ENCODE measurements around the gene RGP1. TPM values are rescaled to one million over a fixed set of nuclear protein-coding genes. Genes with fewer than 3 reads are reported as not detected.

The RGP1 gene
- total RNA-seq, 2 experiments from 2014 or later = 13.5 to 27.1 TPM

DNA sequence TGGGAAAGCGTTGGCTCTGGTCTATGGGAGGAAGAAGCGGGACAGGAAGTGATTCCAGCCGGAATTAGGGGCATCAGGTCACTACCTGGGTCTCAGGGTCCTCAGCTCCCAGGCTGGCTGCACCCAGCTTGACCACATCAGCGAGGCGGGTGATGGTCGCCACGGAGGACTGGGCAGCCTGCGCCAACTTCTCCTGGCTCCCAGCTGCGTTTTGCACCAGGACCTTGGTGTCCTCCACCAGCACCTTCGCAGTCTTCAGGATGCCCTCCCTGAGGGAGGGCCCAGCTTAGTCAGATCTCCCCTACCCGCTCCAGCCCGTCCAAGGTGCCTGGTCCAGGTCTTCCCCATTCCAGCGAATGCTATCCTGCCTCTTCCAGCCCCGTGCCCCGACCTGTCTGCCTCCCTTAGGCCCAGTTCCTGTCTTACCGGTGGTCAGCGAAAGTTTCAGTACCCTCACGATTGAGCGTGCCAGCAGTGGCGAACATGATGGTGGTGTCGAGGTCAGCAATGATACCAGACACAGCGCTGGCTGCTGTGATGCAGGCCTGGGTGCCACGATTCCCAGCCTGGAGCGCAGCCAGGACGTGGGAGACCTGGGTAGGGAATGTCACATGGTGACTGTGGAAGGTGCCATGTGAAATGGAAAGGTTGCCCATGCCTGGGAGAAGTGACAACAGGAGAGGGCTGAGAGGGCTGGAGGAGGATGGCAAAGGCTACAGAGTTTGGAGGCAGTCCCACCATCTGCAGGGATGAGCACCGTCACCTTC lies 45.0 kb upstream of the RGP1 start:
- no peak for DNase-seq (ENCODE audit: low spot score)
- POLR2A ChIA-PET = no interaction called here
- H4K20me1 ChIP-seq (ENCODE audit: insufficient read depth, low read length) = no peaks in the 10 kb centered on the region
- no peaks in the 10 kb centered on the region for H3K9me3 ChIP-seq (ENCODE audit: low read length)
- intact Hi-C loops (cut with micrococcal nuclease; ENCODE audit: unreplicated experiment) = no loop called here
- no peaks in the 10 kb centered on the region for H3K79me2 ChIP-seq (ENCODE audit: insufficient read depth, low read depth, low read length)
- CTCF ChIA-PET (ENCODE audit: unreplicated experiment) = no interaction called here
- H3K9me2 ChIP-seq (ENCODE audit: insufficient read depth, low read length) = no peaks in the 10 kb centered on the region
- TSS peak; percentile 42 for BruUV-seq (replicated peaks)
- H3K4me2 ChIP-seq (ENCODE audit: low read length) = no peak overlapping the region
- no peak overlapping the region for H3K4me3 ChIP-seq (ENCODE audit: low read depth, low read length, poor library complexity, severe bottlenecking)
- H3K36me3 ChIP-seq (ENCODE audit: insufficient read depth, low read length) = peaks cover 98% of the 10 kb centered on the region
- no peak overlapping the region for H3K27ac ChIP-seq (ENCODE audit: low read depth, low read length, poor library complexity, severe bottlenecking)
- TF ChIP-seq, protein P1, sequence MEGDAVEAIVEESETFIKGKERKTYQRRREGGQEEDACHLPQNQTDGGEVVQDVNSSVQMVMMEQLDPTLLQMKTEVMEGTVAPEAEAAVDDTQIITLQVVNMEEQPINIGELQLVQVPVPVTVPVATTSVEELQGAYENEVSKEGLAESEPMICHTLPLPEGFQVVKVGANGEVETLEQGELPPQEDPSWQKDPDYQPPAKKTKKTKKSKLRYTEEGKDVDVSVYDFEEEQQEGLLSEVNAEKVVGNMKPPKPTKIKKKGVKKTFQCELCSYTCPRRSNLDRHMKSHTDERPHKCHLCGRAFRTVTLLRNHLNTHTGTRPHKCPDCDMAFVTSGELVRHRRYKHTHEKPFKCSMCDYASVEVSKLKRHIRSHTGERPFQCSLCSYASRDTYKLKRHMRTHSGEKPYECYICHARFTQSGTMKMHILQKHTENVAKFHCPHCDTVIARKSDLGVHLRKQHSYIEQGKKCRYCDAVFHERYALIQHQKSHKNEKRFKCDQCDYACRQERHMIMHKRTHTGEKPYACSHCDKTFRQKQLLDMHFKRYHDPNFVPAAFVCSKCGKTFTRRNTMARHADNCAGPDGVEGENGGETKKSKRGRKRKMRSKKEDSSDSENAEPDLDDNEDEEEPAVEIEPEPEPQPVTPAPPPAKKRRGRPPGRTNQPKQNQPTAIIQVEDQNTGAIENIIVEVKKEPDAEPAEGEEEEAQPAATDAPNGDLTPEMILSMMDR (conservative IDR thresholded peaks at IDR 0.05; ENCODE audit: low read length) = no peak
- TF ChIP-seq EZH2phosphoT487 (IDR thresholded peaks at IDR 0.05; ENCODE audit: borderline replicate concordance, low read depth, low read length) = no peak
- H2AFZ ChIP-seq (ENCODE audit: low read length) = no peak overlapping the region
- no peaks in the 10 kb centered on the region for H3K4me1 ChIP-seq (ENCODE audit: insufficient read depth, low read length, poor library complexity, severe bottlenecking)

DNA sequence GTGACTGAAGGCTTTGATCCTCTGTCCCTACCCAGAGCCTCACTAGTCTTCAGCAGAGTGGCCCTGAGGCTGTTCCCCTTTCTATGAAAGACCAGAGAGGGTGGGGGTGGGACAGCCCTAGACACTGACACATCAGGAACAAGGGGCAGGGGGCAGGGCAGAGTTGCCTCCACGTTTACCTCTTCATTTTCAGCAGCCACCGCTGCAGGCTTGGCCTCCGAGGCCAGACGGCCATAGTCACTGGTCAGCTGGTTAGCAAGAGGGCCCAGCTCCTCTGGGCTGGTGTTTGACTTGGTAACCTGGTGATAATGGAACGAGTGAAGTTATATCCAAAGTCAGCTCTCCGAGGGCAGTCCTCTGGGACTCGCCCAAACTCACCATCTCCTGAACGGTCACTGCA lies 43.7 kb upstream of the RGP1 start:
- no peak overlapping the region for H2AFZ ChIP-seq (ENCODE audit: low read length)
- no peaks in the 10 kb centered on the region for H3K9me3 ChIP-seq (ENCODE audit: low read length)
- H3K79me2 ChIP-seq (ENCODE audit: insufficient read depth, low read depth, low read length) = no peaks in the 10 kb centered on the region
- TF ChIP-seq, protein P1 (conservative IDR thresholded peaks at IDR 0.05; ENCODE audit: low read length) = no peak
- no peak for TF ChIP-seq EZH2phosphoT487 (IDR thresholded peaks at IDR 0.05; ENCODE audit: borderline replicate concordance, low read depth, low read length)
- ChIA-PET POLR2A (no interaction called here), CTCF (ENCODE audit: unreplicated experiment) (interaction anchor here (0.9 kb wide), 1 partner anchor 9 kb away, joined by 3 read pairs; no protein-coding TSS in a partner anchor)
- H3K9me2 ChIP-seq (ENCODE audit: insufficient read depth, low read length) = no peaks in the 10 kb centered on the region
- no TSS peak for BruUV-seq (replicated peaks)
- intact Hi-C loops (cut with micrococcal nuclease; ENCODE audit: unreplicated experiment) = no loop called here
- no peak for DNase-seq (ENCODE audit: low spot score)
- no peak overlapping the region for H3K4me3 ChIP-seq (ENCODE audit: low read depth, low read length, poor library complexity, severe bottlenecking)
- H4K20me1 ChIP-seq (ENCODE audit: insufficient read depth, low read length) = no peaks in the 10 kb centered on the region
- H3K4me2 ChIP-seq (ENCODE audit: low read length) = no peak overlapping the region
- H3K36me3 ChIP-seq (ENCODE audit: insufficient read depth, low read length) = peaks cover 96% of the 10 kb centered on the region
- no peak overlapping the region for H3K27ac ChIP-seq (ENCODE audit: low read depth, low read length, poor library complexity, severe bottlenecking)
- H3K4me1 ChIP-seq (ENCODE audit: insufficient read depth, low read length, poor library complexity, severe bottlenecking) = no peaks in the 10 kb centered on the region

DNA sequence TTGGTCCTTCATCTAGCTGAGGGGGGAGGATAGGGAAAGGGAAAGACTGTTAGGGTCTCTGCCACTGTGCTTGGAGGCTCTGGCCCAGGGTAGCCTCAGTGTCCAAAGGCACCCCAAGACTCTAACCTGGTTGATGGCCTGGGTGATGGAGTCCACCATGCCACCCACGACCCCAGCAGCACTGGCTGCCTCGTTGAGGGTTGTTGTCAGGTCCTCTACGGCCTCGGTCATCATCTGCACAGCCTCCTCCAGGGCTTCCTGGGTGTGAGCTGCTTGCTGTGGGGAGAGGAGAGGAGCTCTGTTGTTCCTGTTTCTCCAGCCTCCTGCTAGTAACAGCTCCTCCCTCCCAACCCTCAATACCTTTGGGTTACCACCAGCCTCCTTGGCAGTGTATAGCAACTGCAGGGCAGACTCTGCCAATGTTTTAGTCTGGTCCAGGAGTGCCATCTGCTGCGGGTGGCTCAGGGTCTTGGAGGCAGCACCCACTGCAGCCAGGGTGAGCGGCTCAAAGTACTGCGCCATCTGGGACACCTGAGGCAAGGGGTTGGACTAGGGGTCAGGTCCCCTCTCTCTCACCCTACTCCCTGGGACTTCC lies 43.2 kb upstream of the RGP1 start:
- Histone ChIP-seq H3K4me3 (ENCODE audit: low read depth, low read length, poor library complexity, severe bottlenecking) (no peak overlapping the region), H3K27ac (ENCODE audit: low read depth, low read length, poor library complexity, severe bottlenecking) (no peak overlapping the region), H3K9me2 (ENCODE audit: insufficient read depth, low read length) (no peaks in the 10 kb centered on the region), H3K79me2 (ENCODE audit: insufficient read depth, low read depth, low read length) (no peaks in the 10 kb centered on the region), H3K4me1 (ENCODE audit: insufficient read depth, low read length, poor library complexity, severe bottlenecking) (no peaks in the 10 kb centered on the region), H3K9me3 (ENCODE audit: low read length) (no peaks in the 10 kb centered on the region), H3K4me2 (ENCODE audit: low read length) (no peak overlapping the region), H3K36me3 (ENCODE audit: insufficient read depth, low read length) (peaks cover 96% of the 10 kb centered on the region), H4K20me1 (ENCODE audit: insufficient read depth, low read length) (no peaks in the 10 kb centered on the region), H2AFZ (ENCODE audit: low read length) (no peak overlapping the region)
- POLR2A ChIA-PET = no interaction called here
- no peak for DNase-seq (ENCODE audit: low spot score)
- CTCF ChIA-PET (ENCODE audit: unreplicated experiment) = no interaction called here
- TF ChIP-seq, protein P1 (conservative IDR thresholded peaks at IDR 0.05; ENCODE audit: low read length) = no peak
- TF ChIP-seq EZH2phosphoT487 (IDR thresholded peaks at IDR 0.05; ENCODE audit: borderline replicate concordance, low read depth, low read length) = no peak
- TSS peak; percentile 71 for BruUV-seq (replicated peaks)
- intact Hi-C loops (cut with micrococcal nuclease; ENCODE audit: unreplicated experiment) = no loop called here
